HL-60 (cell line): ENCODE measurements around the gene PRRX2.

ENCODE experiments used
- CTCF ChIP-seq: IDR thresholded peaks from one replicate; pipeline ENCODE4 v1.5.1; 2011; ENCODE audit warnings: low read length, control low read depth, inconsistent platforms; ENCODE audit not compliant: insufficient read depth
- GABPA ChIP-seq: IDR thresholded peaks from 2 replicates; pipeline ENCODE4 v1.6.1; 2012; ENCODE audit warnings: low read depth
- POLR2AphosphoS5 ChIP-seq: IDR thresholded peaks from 2 replicates; pipeline ENCODE4 v1.6.1; 2012; ENCODE audit warnings: low read depth

GRCh38 chr9:129716091-129716490 lies 50.6 kb downstream of the PRRX2 start:
- TF ChIP-seq CTCF = no peak
- TF ChIP-seq POLR2AphosphoS5 = no peak
- TF ChIP-seq GABPA = no peak
